ENCODE data around the gene KMO.

KMO gene

GRCh38 chr1:241532162-241532531 is at the start of gene KMO:
Gene KMO (plus strand): TSS chr1:241532378. CDS start chr1:241532445, 67 bp downstream.
- peak; percentile 2 for DNase-seq

- DNase-seq: peak; percentile 83
Measured at GRCh38 chr1:241482761-241483250, 49.4 kb upstream of the KMO start.

- DNase-seq: no peak
Measured at GRCh38 chr1:241485145-241485544, 47.0 kb upstream of the KMO start.

- DNase-seq: peak; percentile 14
Measured at GRCh38 chr1:241485554-241485992, 46.6 kb upstream of the KMO start.

- DNase-seq: no peak
Measured at GRCh38 chr1:241488739-241489138, 43.4 kb upstream of the KMO start.

GRCh38 chr1:241495741-241496140 is 36.4 kb upstream of the KMO start:
- DNase-seq: no peak

GRCh38 chr1:241499910-241500309 is 32.3 kb upstream of the KMO start:
- peak; percentile 39 for DNase-seq

GRCh38 chr1:241503444-241503843 is 28.7 kb upstream of the KMO start:
- DNase-seq: no peak

GRCh38 chr1:241507189-241507863 is 24.9 kb upstream of the KMO start:
- DNase-seq: peak; percentile 28

- DNase-seq: no peak
Measured at GRCh38 chr1:241513378-241513777, 18.8 kb upstream of the KMO start.

GRCh38 chr1:241518476-241519307 is 13.5 kb upstream of the KMO start:
- DNase-seq: peak; percentile 10

GRCh38 chr1:241519308-241520079 is 12.7 kb upstream of the KMO start, which contains the start of gene FH:
Gene FH (minus strand): TSS chr1:241519755. CDS start chr1:241519722, 33 bp downstream.
- peak; percentile 98 for DNase-seq

GRCh38 chr1:241520080-241520465 is 12.1 kb upstream of the KMO start:
- DNase-seq: no peak

- DNase-seq: no peak
Measured at GRCh38 chr1:241521718-241522117, 10.5 kb upstream of the KMO start.

- no peak for DNase-seq
Measured at GRCh38 chr1:241525026-241525425, 7.2 kb upstream of the KMO start.

- no peak for DNase-seq
Measured at GRCh38 chr1:241527146-241527545, 5.0 kb upstream of the KMO start.

- DNase-seq: peak; percentile 75
Measured at GRCh38 chr1:241531195-241532161, 700 bp upstream of the KMO start.

GRCh38 chr1:241532864-241533263 is 686 bp downstream of the KMO start:
- no peak for DNase-seq

GRCh38 chr1:241533326-241534115 is 1.3 kb downstream of the KMO start:
- DNase-seq: no peak

GRCh38 chr1:241536304-241536703 is 4.1 kb downstream of the KMO start:
- peak; percentile 1 for DNase-seq

- no peak for DNase-seq
Measured at GRCh38 chr1:241536969-241537368, 4.8 kb downstream of the KMO start.

Measured in fibroblast of upper back skin (primary cell).